Ascending aorta (tissue), 2 donors: ENCODE results near the gene EML6. TPM values are rescaled to one million over a fixed set of nuclear protein-coding genes. Genes with fewer than 3 reads are reported as not detected.

Experiments
- DNase-seq, 2 donors: peaks; one replicate each; pipeline ENCODE4 v3.0.0-alpha.2; 2019; ENCODE audit warnings: low spot score in 2 of 2
- H3K27ac ChIP-seq, 2 donors: fragments of 200-600 bp; sonication (generic); one replicate each; pipeline ENCODE4 v1.5.1; 2016 to 2017; ENCODE audit warnings: mild to moderate bottlenecking in 1 of 2
- H3K27me3 ChIP-seq: fragments of 200-600 bp; sonication (generic); one replicate; pipeline ENCODE4 v1.5.1; 2017
- H3K36me3 ChIP-seq, 2 donors: fragments of 200-600 bp; sonication (generic); one replicate each; pipeline ENCODE4 v1.5.1; 2016
- H3K4me1 ChIP-seq, 2 donors: fragments of 200-600 bp; sonication (generic); one replicate each; pipeline ENCODE4 v1.5.1; 2016 to 2017; ENCODE audit warnings: mild to moderate bottlenecking in 1 of 2
- H3K4me3 ChIP-seq, 2 donors: fragments of 200-600 bp; sonication (generic); one replicate each; pipeline ENCODE4 v1.5.1; 2016 to 2017; ENCODE audit warnings: mild to moderate bottlenecking in 1 of 2
- H3K9me3 ChIP-seq, 2 donors: fragments of 200-600 bp; sonication (generic); one replicate each; pipeline ENCODE4 v1.5.1; 2016
- CTCF ChIP-seq, 3 experiments: fragments of 200-600 bp in 2 of 3; fragments of 450-650 bp in 1 of 3; sonication (generic) in 2 of 3; IDR thresholded peaks; one replicate each; pipeline ENCODE4 v1.5.1; 2016 to 2019; ENCODE audit warnings: antibody characterized with exemption in 3 of 3, mild to moderate bottlenecking in 1 of 3, moderate library complexity in 1 of 3
- intact Hi-C: fragments of 100-400 bp; cut with DNase I; formaldehyde crosslinking; loops from one replicate; pipeline ENCODE4 v1.15.1; 2023
- total RNA-seq: library from RNA; depleted of rRNA; stranded (reverse); fragments of >200 nt; gene quantifications from one replicate; pipeline ENCODE4 v1.1.0, GENCODE V29; 2016

EML6 gene
- total RNA-seq, 1 donor from 2014 or later, result not detected

GRCh38 chr2:54725343-54726099 is 2.1 kb downstream of the EML6 start:
- Histone ChIP-seq H3K4me3 (peak overlapping the region; percentile 96), H3K4me1 (peaks cover 0 to 6% of the 10 kb centered on the region in 2 donors), H3K27ac (no peak overlapping the region), H3K36me3 (no peaks in the 10 kb centered on the region), H3K9me3 (no peaks in the 10 kb centered on the region), H3K27me3 (no peaks in the 10 kb centered on the region)
- intact Hi-C loops, result loop anchor here (10.0 kb wide), 3 partner anchors 329 to 439 kb away; partner anchors contain the start of gene RTN4
- TF ChIP-seq CTCF (IDR thresholded peaks at IDR 0.05), result no peak
- no peak for DNase-seq

- DNase-seq, result no peak
- TF ChIP-seq CTCF (IDR thresholded peaks at IDR 0.05), result no peak
- no peaks in the 10 kb centered on the region for H3K36me3 ChIP-seq
- no peaks in the 10 kb centered on the region for H3K9me3 ChIP-seq
- H3K4me3 ChIP-seq, result no peak overlapping the region
- intact Hi-C loops, result loop anchor here (10.0 kb wide), 3 partner anchors 328 to 438 kb away; partner anchors contain the start of gene RTN4
- H3K4me1 ChIP-seq, result peaks cover 0 to 6% of the 10 kb centered on the region in 2 donors
- no peaks in the 10 kb centered on the region for H3K27me3 ChIP-seq
- H3K27ac ChIP-seq, result no peak overlapping the region
Measured at GRCh38 chr2:54726431-54726830, 3.0 kb downstream of the EML6 start.

- Histone ChIP-seq H3K4me1 (peaks cover 0 to 6% of the 10 kb centered on the region in 2 donors), H3K9me3 (no peaks in the 10 kb centered on the region), H3K36me3 (no peaks in the 10 kb centered on the region), H3K4me3 (no peak overlapping the region), H3K27ac (no peak overlapping the region), H3K27me3 (no peaks in the 10 kb centered on the region)
- no peak for DNase-seq
- no peak for TF ChIP-seq CTCF (IDR thresholded peaks at IDR 0.05)
- intact Hi-C loops, result loop anchor here (10.0 kb wide), 3 partner anchors 328 to 438 kb away; partner anchors contain the start of gene RTN4
Measured at GRCh38 chr2:54726940-54727339, 3.5 kb downstream of the EML6 start.

- H3K27ac ChIP-seq, result no peak overlapping the region
- no peak for DNase-seq
- no peak overlapping the region for H3K4me3 ChIP-seq
- intact Hi-C loops, result loop anchor here (10.0 kb wide), 3 partner anchors 326 to 436 kb away; partner anchors contain the start of gene RTN4
- H3K4me1 ChIP-seq, result no peaks in the 10 kb centered on the region
- no peaks in the 10 kb centered on the region for H3K27me3 ChIP-seq
- no peaks in the 10 kb centered on the region for H3K9me3 ChIP-seq
- H3K36me3 ChIP-seq, result no peaks in the 10 kb centered on the region
- TF ChIP-seq CTCF (IDR thresholded peaks at IDR 0.05), result no peak
Measured at GRCh38 chr2:54728669-54729120, 5.2 kb downstream of the EML6 start.

- intact Hi-C loops, result no loop called here
- no peak for TF ChIP-seq CTCF (IDR thresholded peaks at IDR 0.05)
Measured at GRCh38 chr2:54735636-54736035, 12.2 kb downstream of the EML6 start.

More at GRCh38 chr2:54735636-54736035, 12.2 kb downstream of the EML6 start:
- H3K27me3 ChIP-seq, result no peaks in the 10 kb centered on the region
- H3K27ac ChIP-seq, result no peak overlapping the region
- H3K9me3 ChIP-seq, result no peaks in the 10 kb centered on the region
- H3K4me3 ChIP-seq, result no peak overlapping the region
- no peak for DNase-seq
- H3K36me3 ChIP-seq, result no peaks in the 10 kb centered on the region
- no peaks in the 10 kb centered on the region for H3K4me1 ChIP-seq
